Globus pallidus (tissue), 1 donor: Measurements from ENCODE around the gene POLE2.
"Not testable (repeated sequence)": the region's sequence is repeated elsewhere in the genome, so short reads cannot be mapped to it uniquely, and the experiment has no call there.

Experiments
- DNase-seq: peaks from one replicate; pipeline ENCODE4 v3.0.0-alpha.2; 2015; ENCODE audit warnings: low spot score

POLE2 gene

GRCh38 chr14:49619273-49619672 is 68.7 kb downstream of the POLE2 start:
- not testable (repeated sequence) for DNase-seq

GRCh38 chr14:49617852-49618519 is 70.0 kb downstream of the POLE2 start:
- no peak for DNase-seq

GRCh38 chr14:49615776-49616175 is 72.2 kb downstream of the POLE2 start:
- no peak for DNase-seq

- no peak for DNase-seq
Measured at GRCh38 chr14:49614196-49614595, 73.8 kb downstream of the POLE2 start.

- no peak for DNase-seq
Measured at GRCh38 chr14:49612671-49613070, 75.3 kb downstream of the POLE2 start.

GRCh38 chr14:49612251-49612650 is 75.8 kb downstream of the POLE2 start:
- DNase-seq = no peak

- DNase-seq = no peak
Measured at GRCh38 chr14:49607583-49607982, 80.4 kb downstream of the POLE2 start.

- DNase-seq = peak; percentile 71
Measured at GRCh38 chr14:49598485-49599300, 89.3 kb downstream of the POLE2 start, which contains the start of gene LRR1. Gene LRR1 (plus strand): TSS chr14:49598940. CDS start chr14:49599021, 81 bp downstream.

- DNase-seq = no peak
Measured at GRCh38 chr14:49598189-49598484, 89.9 kb downstream of the POLE2 start.

GRCh38 chr14:49594347-49595091 is 93.5 kb downstream of the POLE2 start:
- no peak for DNase-seq
